Esophagus squamous epithelium (tissue), 5 donors: ENCODE measurements around the gene LAG3. TPM values are rescaled to one million over a fixed set of nuclear protein-coding genes. Genes with fewer than 3 reads are reported as not detected.

Experiments
- DNase-seq: peaks from one replicate; lab custom pipeline; 2025; lab: John Stamatoyannopoulos, UW
- H3K27ac ChIP-seq, 4 donors: fragments of 200-600 bp; sonication (generic); one replicate each; pipeline ENCODE4 v1.5.1; 2016 to 2019; ENCODE audit warnings: mild to moderate bottlenecking in 1 of 4
- H3K27me3 ChIP-seq, 4 donors: fragments of 200-600 bp; sonication (generic); 1 replicate in 3 of 4; 2 replicates in 1 of 4; pipeline versions ENCODE4 v1.5.1 to v1.6.0; 2017 to 2021; ENCODE audit warnings: antibody characterized with exemption in 1 of 4
- H3K36me3 ChIP-seq, 3 donors: fragments of 200-600 bp; sonication (generic); one replicate each; pipeline ENCODE4 v1.5.1; 2016 to 2019
- H3K4me1 ChIP-seq, 3 donors: fragments of 200-600 bp; sonication (generic); one replicate each; pipeline ENCODE4 v1.5.1; 2017 to 2019
- H3K4me3 ChIP-seq, 4 donors: fragments of 200-600 bp; sonication (generic); 1 replicate in 3 of 4; 2 replicates in 1 of 4; pipeline ENCODE4 v1.5.1; 2016 to 2019; ENCODE audit warnings: mild to moderate bottlenecking in 2 of 4, moderate library complexity in 1 of 4
- H3K9me3 ChIP-seq, 3 donors: fragments of 200-600 bp; sonication (generic); one replicate each; pipeline ENCODE4 v1.5.1; 2016 to 2019
- CTCF ChIP-seq, 6 experiments: fragments of 450-650 bp in 4 of 6; fragments of 200-600 bp in 2 of 6; sonication (generic) in 2 of 6; IDR thresholded peaks; one replicate each; pipeline ENCODE4 v1.5.1; 2016 to 2019; ENCODE audit warnings: antibody characterized with exemption in 6 of 6, mild to moderate bottlenecking in 4 of 6, moderate library complexity in 4 of 6
- POLR2A ChIP-seq, 4 donors: fragments of 450-650 bp; IDR thresholded peaks; one replicate each; pipeline ENCODE4 v1.6.1; 2017; ENCODE audit warnings: antibody characterized with exemption in 4 of 4, mild to moderate bottlenecking in 4 of 4, moderate library complexity in 3 of 4
- WGBS, 2 donors: methylation state at CpG; one replicate each; pipeline ENCODE4 v1.1.5; 2018; 5-methylcytosine and 5-hydroxymethylcytosine counted together
- intact Hi-C: fragments of 100-400 bp; cut with DNase I; formaldehyde crosslinking; loops from one replicate; pipeline ENCODE4 v1.15.0; 2022
- total RNA-seq, 4 donors: library from RNA; depleted of rRNA; stranded (reverse); fragments of >200 nt; gene quantifications; one replicate each; pipeline ENCODE4 v1.1.0, GENCODE V29; 2016
- donor health status: DM: yes; HTN: yes; CAD: no.

Gene LAG3
- total RNA-seq, 4 donors from 2014 or later, result 0.35 to 0.76 (median 0.50) TPM; not detected in 1

DNA sequence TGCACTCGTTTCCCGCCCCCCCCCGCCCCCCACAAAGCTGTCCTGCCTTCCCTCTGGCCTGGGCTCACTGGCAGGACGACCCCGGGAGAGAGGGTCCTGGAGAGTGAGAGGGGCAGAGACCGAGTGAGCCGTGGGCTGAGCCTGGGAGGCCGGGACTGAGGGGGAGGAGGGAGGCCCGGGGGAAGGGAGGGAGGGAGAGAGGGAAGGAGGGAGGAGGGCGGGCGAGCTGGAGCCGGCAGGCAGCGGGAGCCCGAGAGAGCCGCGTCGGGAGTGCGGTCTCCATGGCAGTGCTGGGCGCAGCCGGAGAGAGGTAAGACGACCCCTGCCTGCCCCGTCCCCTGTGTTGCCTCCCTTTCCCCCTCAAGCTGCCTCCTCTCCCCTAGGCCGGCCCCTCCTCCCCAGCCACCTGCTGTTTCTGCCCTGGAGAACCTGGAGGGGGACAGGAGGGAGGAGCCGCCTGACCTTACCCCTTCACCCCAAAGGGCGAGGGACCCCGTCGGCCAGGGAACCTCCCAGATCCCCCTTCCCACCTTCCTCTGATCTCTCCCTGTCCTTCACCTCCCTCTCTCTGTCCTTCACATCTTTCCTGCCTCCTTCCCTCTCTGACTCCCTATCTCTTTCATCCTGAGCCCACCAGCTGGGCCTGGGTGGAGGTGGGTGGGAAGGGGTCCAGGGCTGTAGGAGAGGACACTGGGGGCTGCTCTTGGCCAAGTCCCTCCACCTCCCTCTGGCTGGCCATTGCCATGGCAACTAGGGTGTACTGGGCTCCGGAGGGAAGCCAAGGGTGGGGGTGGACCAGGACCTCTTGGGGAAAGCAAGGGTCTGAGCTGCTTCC is 49.5 kb downstream of the LAG3 start, which contains the start of gene GPR162:
GPR162 (plus strand) TSS at position 231 of the 835 bp plus-strand sequence. CDS start 2,078 bp downstream, outside the sequence.
- WGBS, 2 donors, result 2 to 7% methylated on average over 14 to 16 of the region's 28 CpGs
- Histone ChIP-seq H3K27me3 (peaks cover 0 to 69% (median 5%) of the 10 kb centered on the region in 4 donors), H3K4me1 (peaks cover 7 to 35% (median 10%) of the 10 kb centered on the region in 3 donors), H3K36me3 (no peaks in the 10 kb centered on the region), H3K9me3 (no peaks in the 10 kb centered on the region), H3K27ac (peak within 1 kb of the TSS; percentile 27 to 66 (median 51)), H3K4me3 (peak within 1 kb of the TSS; percentile 16 to 59 (median 41))
- intact Hi-C loops, result no loop called here
- DNase-seq, result no peak
- TF ChIP-seq CTCF (IDR thresholded peaks at IDR 0.05), result no peak

- peak overlapping the region in 1 of 4 donors; percentile 59 for H3K4me3 ChIP-seq
- intact Hi-C loops, result no loop called here
- WGBS, 2 donors, result 48 to 50% methylated on average over 4 to 7 of the region's 7 CpGs
Observed at GRCh38 chr12:6822426-6823135, 50.3 kb downstream of the LAG3 start.

DNA sequence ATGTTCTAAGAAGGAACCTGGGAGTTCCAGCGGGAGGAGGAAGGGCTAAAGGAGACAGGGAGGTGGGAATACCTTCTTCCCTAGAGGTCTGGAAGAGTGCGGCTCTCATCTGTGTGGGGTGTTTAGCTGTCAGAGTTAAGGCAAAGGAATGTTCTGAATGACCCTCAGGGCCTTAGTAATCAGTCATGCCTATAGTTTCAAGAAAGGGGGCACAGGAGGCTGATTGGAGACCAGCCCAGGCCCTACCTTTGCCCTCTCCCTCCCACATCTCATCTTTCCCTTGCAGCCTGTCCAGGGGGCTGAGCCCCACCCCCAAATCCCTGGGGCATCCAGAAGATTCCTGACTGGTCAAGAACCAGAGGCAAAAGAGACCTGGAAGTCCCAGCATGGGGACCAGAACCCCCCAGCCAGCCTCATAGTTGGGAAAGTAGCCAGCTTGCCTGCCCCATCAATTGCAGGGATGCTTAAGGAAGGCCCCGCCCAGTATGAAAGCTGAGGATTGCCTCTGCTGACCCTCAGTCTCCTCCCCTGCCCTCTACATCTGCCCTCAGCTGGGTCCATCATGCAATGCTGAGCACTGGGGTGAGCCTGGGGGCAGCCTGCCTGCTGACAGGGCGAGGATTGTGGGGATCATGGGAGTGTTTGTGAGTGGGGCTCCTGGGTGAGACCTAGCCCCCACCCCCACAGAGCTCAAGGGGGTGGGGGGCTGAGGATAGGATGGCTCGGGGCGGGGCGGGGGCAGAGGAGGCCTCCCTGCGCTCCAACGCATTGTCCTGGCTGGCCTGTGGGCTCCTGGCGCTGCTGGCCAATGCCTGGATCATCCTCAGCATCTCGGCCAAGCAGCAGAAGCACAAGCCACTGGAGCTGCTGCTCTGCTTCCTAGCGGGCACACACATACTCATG is 51.1 kb downstream of the LAG3 start:
- Histone ChIP-seq H3K36me3 (no peaks in the 10 kb centered on the region), H3K4me3 (no peak overlapping the region), H3K27me3 (peaks cover 0 to 83% (median 5%) of the 10 kb centered on the region in 4 donors), H3K9me3 (no peaks in the 10 kb centered on the region), H3K4me1 (peaks cover 10 to 52% (median 18%) of the 10 kb centered on the region in 3 donors), H3K27ac (no peak overlapping the region)
- TF ChIP-seq POLR2A (IDR thresholded peaks at IDR 0.05), result no peak
- no peak for TF ChIP-seq CTCF (IDR thresholded peaks at IDR 0.05)
- WGBS, 2 donors, result 35 to 50% methylated on average over 3 to 4 of the region's 12 CpGs
- no peak for DNase-seq
- intact Hi-C loops, result no loop called here

More at GRCh38 chr12:6822426-6823135, 50.3 kb downstream of the LAG3 start:
- no peak for DNase-seq
- no peaks in the 10 kb centered on the region for H3K9me3 ChIP-seq
- no peak overlapping the region for H3K27ac ChIP-seq
- no peaks in the 10 kb centered on the region for H3K36me3 ChIP-seq
- peaks cover 10 to 43% (median 17%) of the 10 kb centered on the region in 3 donors for H3K4me1 ChIP-seq
- no peak for TF ChIP-seq CTCF (IDR thresholded peaks at IDR 0.05)
- peaks cover 0 to 76% (median 5%) of the 10 kb centered on the region in 4 donors for H3K27me3 ChIP-seq

DNA sequence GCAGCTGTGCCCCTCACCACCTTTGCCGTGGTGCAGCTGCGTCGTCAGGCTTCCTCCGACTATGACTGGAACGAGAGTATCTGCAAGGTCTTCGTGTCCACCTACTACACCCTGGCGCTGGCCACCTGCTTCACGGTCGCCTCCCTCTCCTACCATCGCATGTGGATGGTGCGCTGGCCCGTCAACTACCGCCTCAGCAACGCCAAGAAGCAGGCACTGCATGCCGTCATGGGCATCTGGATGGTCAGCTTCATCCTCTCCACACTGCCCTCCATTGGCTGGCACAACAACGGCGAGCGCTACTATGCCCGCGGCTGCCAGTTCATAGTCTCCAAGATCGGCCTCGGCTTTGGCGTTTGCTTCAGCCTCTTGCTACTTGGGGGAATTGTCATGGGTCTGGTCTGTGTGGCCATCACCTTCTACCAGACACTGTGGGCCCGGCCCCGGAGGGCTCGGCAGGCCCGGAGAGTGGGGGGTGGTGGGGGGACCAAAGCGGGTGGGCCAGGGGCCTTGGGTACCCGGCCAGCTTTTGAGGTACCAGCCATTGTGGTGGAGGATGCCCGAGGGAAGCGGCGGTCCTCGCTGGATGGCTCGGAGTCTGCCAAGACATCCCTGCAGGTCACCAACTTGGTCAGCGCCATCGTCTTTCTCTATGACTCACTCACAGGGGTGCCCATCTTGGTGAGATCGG is 51.9 kb downstream of the LAG3 start:
- no peak overlapping the region for H3K27ac ChIP-seq
- DNase-seq, result no peak
- TF ChIP-seq CTCF (IDR thresholded peaks at IDR 0.05), result no peak
- TF ChIP-seq POLR2A (IDR thresholded peaks at IDR 0.05), result no peak
- no peak overlapping the region for H3K4me3 ChIP-seq
- peaks cover 0 to 91% (median 5%) of the 10 kb centered on the region in 4 donors for H3K27me3 ChIP-seq
- WGBS, 2 donors, result 73 to 87% methylated on average over 15 to 17 of the region's 37 CpGs
- H3K9me3 ChIP-seq, result no peaks in the 10 kb centered on the region
- intact Hi-C loops, result no loop called here
- H3K4me1 ChIP-seq, result peaks cover 10 to 59% (median 18%) of the 10 kb centered on the region in 3 donors
- no peaks in the 10 kb centered on the region for H3K36me3 ChIP-seq
